ENCODE data around the gene FOSL1. TPM values are rescaled to one million over a fixed set of nuclear protein-coding genes. Genes with fewer than 3 reads are reported as not detected.
"Not testable (repeated sequence)": the region's sequence is repeated elsewhere in the genome, so short reads cannot be mapped to it uniquely, and the experiment has no call there.

FOSL1 gene
- total RNA-seq, 2 donors from 2014 or later: 4.9 to 6.8 TPM

- H3K27ac ChIP-seq: no peak overlapping the region
- H3K36me3 ChIP-seq: peaks cover 35% of the 10 kb centered on the region
- no peaks in the 10 kb centered on the region for H3K4me1 ChIP-seq
- TF ChIP-seq CTCF (IDR thresholded peaks at IDR 0.05): no peak
- no peak for DNase-seq (ENCODE audit: low spot score)
- no peak overlapping the region for H3K4me3 ChIP-seq
- H3K27me3 ChIP-seq: no peaks in the 10 kb centered on the region
- H3K9me3 ChIP-seq: peaks cover 0 to 7% of the 10 kb centered on the region in 2 donors
Measured at GRCh38 chr11:65849366-65849765, 50.8 kb downstream of the FOSL1 start.

GRCh38 chr11:65848693-65849092 lies 51.5 kb downstream of the FOSL1 start:
- DNase-seq (ENCODE audit: low spot score); H3K9me3 ChIP-seq; H3K4me1 ChIP-seq; H3K27me3 ChIP-seq; H3K27ac ChIP-seq; H3K4me3 ChIP-seq: not testable (repeated sequence)
- peaks cover 28% of the 10 kb centered on the region for H3K36me3 ChIP-seq

- TF ChIP-seq CTCF (IDR thresholded peaks at IDR 0.05): no peak
- Histone ChIP-seq H3K27me3 (no peaks in the 10 kb centered on the region), H3K9me3 (peaks cover 0 to 7% of the 10 kb centered on the region in 2 donors), H3K4me3 (no peak overlapping the region), H3K4me1 (no peaks in the 10 kb centered on the region), H3K36me3 (peaks cover 19% of the 10 kb centered on the region), H3K27ac (no peak overlapping the region)
- no peak for DNase-seq (ENCODE audit: low spot score)
Measured at GRCh38 chr11:65847746-65848145, 52.4 kb downstream of the FOSL1 start.

- no peaks in the 10 kb centered on the region for H3K27me3 ChIP-seq
- H3K4me1 ChIP-seq: no peaks in the 10 kb centered on the region
- no peak for DNase-seq (ENCODE audit: low spot score)
- H3K36me3 ChIP-seq: no peaks in the 10 kb centered on the region
- no peaks in the 10 kb centered on the region for H3K9me3 ChIP-seq
- TF ChIP-seq CTCF (IDR thresholded peaks at IDR 0.05): no peak
- no peak overlapping the region for H3K27ac ChIP-seq
- no peak overlapping the region for H3K4me3 ChIP-seq
Measured at GRCh38 chr11:65844231-65844872, 55.8 kb downstream of the FOSL1 start.

GRCh38 chr11:65843811-65844210 lies 56.4 kb downstream of the FOSL1 start:
- no peaks in the 10 kb centered on the region for H3K9me3 ChIP-seq
- no peak for DNase-seq (ENCODE audit: low spot score)
- H3K27ac ChIP-seq: no peak overlapping the region
- H3K36me3 ChIP-seq: no peaks in the 10 kb centered on the region
- no peaks in the 10 kb centered on the region for H3K27me3 ChIP-seq
- H3K4me3 ChIP-seq: no peak overlapping the region
- no peaks in the 10 kb centered on the region for H3K4me1 ChIP-seq
- no peak for TF ChIP-seq CTCF (IDR thresholded peaks at IDR 0.05)

DNA sequence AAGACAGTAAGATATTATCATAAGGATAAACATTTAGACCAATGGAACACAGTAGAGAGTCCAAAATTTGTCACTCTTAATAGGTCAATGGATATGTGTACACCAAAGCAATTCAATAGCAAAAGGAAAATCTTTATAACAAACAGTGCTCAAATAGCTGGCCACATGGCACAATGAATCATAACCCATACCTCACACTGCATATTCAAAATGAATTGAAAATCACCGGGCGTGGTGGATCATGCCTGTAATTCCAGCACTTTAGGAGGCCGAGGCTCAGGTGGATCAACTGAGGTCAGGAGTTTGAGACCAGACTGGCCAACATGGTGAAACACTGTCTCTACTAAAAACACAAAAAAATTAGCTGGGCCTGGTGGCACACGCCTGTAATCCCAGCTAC lies 58.0 kb downstream of the FOSL1 start:
- Histone ChIP-seq H3K9me3 (no peaks in the 10 kb centered on the region), H3K4me3 (no peak overlapping the region), H3K36me3 (no peaks in the 10 kb centered on the region), H3K27ac (no peak overlapping the region), H3K27me3 (no peaks in the 10 kb centered on the region), H3K4me1 (no peaks in the 10 kb centered on the region)
- DNase-seq (ENCODE audit: low spot score): no peak
- TF ChIP-seq CTCF (IDR thresholded peaks at IDR 0.05): no peak

Other genes with a start within 250 kb of the FOSL1 start
- 10 to 100 TPM; 30.7 to 54.9 TPM for gene RELA, start 237.5 kb downstream of the FOSL1 start, total RNA-seq
- 10 to 100 TPM; 29.7 to 50.1 TPM for gene KAT5, start 188.1 kb downstream of the FOSL1 start, total RNA-seq
- 100 to 1,000 TPM; 105 to 194 TPM for gene RNASEH2C, start 179.6 kb downstream of the FOSL1 start, total RNA-seq
- 10 to 100 TPM in 1 of 2 donors, 1 to 10 TPM in 1; 9.5 to 14.3 TPM for gene AP5B1, start 119.4 kb downstream of the FOSL1 start, total RNA-seq
- not detected for gene OVOL1, start 113.3 kb downstream of the FOSL1 start, total RNA-seq
- gene SNX32, start 66.4 kb downstream of the FOSL1 start, total RNA-seq: under 1 TPM; 0.20 to 0.37 TPM
- gene CFL1, start 42.2 kb downstream of the FOSL1 start, total RNA-seq: 100 to 1,000 TPM; 365 to 493 TPM
- gene MUS81, start 40.0 kb downstream of the FOSL1 start, total RNA-seq: 10 to 100 TPM; 23.4 to 26.3 TPM
- 100 to 1,000 TPM; 117 to 156 TPM for gene EFEMP2, start 27.6 kb downstream of the FOSL1 start, total RNA-seq
- gene CTSW, start 20.6 kb downstream of the FOSL1 start, total RNA-seq: 1 to 10 TPM in 1 of 2 donors, under 1 TPM in 1; 0.39 to 1.1 TPM
- gene FIBP, start 11.9 kb downstream of the FOSL1 start, total RNA-seq: 10 to 100 TPM; 50.9 to 82.8 TPM
- 100 to 1,000 TPM; 115 to 172 TPM for gene CCDC85B, start 9.7 kb downstream of the FOSL1 start, total RNA-seq
- gene C11orf68, start 18.7 kb upstream of the FOSL1 start, total RNA-seq: 10 to 100 TPM; 13.9 to 23.5 TPM
- gene DRAP1, start 19.0 kb upstream of the FOSL1 start, total RNA-seq: 10 to 100 TPM; 72.1 to 83.1 TPM
- gene TSGA10IP, start 45.1 kb upstream of the FOSL1 start, total RNA-seq: not detected
- gene SART1, start 61.3 kb upstream of the FOSL1 start, total RNA-seq: 10 to 100 TPM; 20.7 to 42.5 TPM
- 10 to 100 TPM; 17.6 to 25.0 TPM for gene EIF1AD, start 101.8 kb upstream of the FOSL1 start, total RNA-seq
- gene BANF1, start 102.1 kb upstream of the FOSL1 start, total RNA-seq: 10 to 100 TPM; 66.6 to 85.5 TPM
- gene CST6, start 111.6 kb upstream of the FOSL1 start, total RNA-seq: 1 to 10 TPM; 2.6 to 6.3 TPM
- gene CATSPER1, start 126.1 kb upstream of the FOSL1 start, total RNA-seq: not detected
- 10 to 100 TPM; 22.7 to 29.0 TPM for gene GAL3ST3, start 148.8 kb upstream of the FOSL1 start, total RNA-seq
- gene SF3B2, start 152.0 kb upstream of the FOSL1 start, total RNA-seq: 100 to 1,000 TPM in 1 of 2 donors, 10 to 100 TPM in 1; 62.5 to 111 TPM
- gene PACS1, start 169.9 kb upstream of the FOSL1 start, total RNA-seq: 10 to 100 TPM; 47.7 to 88.9 TPM